Activated CD8-positive, alpha-beta memory T cell treated with anti-CD3 and anti-CD28 coated beads for 36 hours (primary cell): ENCODE results near the gene CAMKV. TPM values are rescaled to one million over a fixed set of nuclear protein-coding genes. Genes with fewer than 3 reads are reported as not detected.

Experiments
- CTCF ChIA-PET: fragments of 350-600 bp; sonication (Branson Sonifier 250); formaldehyde crosslinking; loops from one replicate; lab custom pipeline; 2021; ENCODE audit warnings: antibody characterized with exemption; lab: Charles Lee
- POLR2A ChIA-PET: fragments of 350-600 bp; sonication (Branson Sonifier 250); formaldehyde crosslinking; loops from one replicate; lab custom pipeline; 2021; ENCODE audit warnings: antibody characterized with exemption; lab: Charles Lee
- total RNA-seq, 2 experiments: library from RNA; stranded (reverse); gene quantifications; one replicate each; pipeline ENCODE4 v1.2.3, GENCODE V29; 2021

Gene CAMKV
- total RNA-seq, 2 experiments from 2014 or later = 0.96 to 1.8 TPM

GRCh38 chr3:49900491-49901153 lies 30.9 kb upstream of the CAMKV start:
- POLR2A ChIA-PET = no interaction called here
- CTCF ChIA-PET = interaction anchor here (1.1 to 1.5 kb wide), 2 partner anchors 33 to 62 kb away, joined by 3 to 5 read pairs; no protein-coding TSS in a partner anchor

- ChIA-PET POLR2A (no interaction called here), CTCF (interaction anchor here (0.6 to 1.1 kb wide), 3 partner anchors 30 to 994 kb away, joined by 3 read pairs; partner anchors contain the start of gene MON1A)
Observed at GRCh38 chr3:49899815-49900214, 30.1 kb upstream of the CAMKV start.

- POLR2A ChIA-PET = no interaction called here
Observed at GRCh38 chr3:49898991-49899390, 29.3 kb upstream of the CAMKV start.

GRCh38 chr3:49896345-49896744 lies 26.6 kb upstream of the CAMKV start:
- ChIA-PET POLR2A (no interaction called here), CTCF (no interaction called here)

More at GRCh38 chr3:49898991-49899390, 29.3 kb upstream of the CAMKV start:
- CTCF ChIA-PET = no interaction called here

- CTCF ChIA-PET = interaction anchor here (1.0 kb wide), 1 partner anchor 9 kb away, joined by 4 read pairs; no protein-coding TSS in a partner anchor
- POLR2A ChIA-PET = no interaction called here
Observed at GRCh38 chr3:49895791-49896190, 26.1 kb upstream of the CAMKV start.

GRCh38 chr3:49889296-49889695 lies 19.6 kb upstream of the CAMKV start:
- ChIA-PET CTCF (interaction anchor here (1.3 kb wide), 1 partner anchor 20 kb away, joined by 3 read pairs; no protein-coding TSS in a partner anchor), POLR2A (no interaction called here)

- POLR2A ChIA-PET = no interaction called here
- CTCF ChIA-PET = no interaction called here
Observed at GRCh38 chr3:49886922-49887265, 17.2 kb upstream of the CAMKV start.

- CTCF ChIA-PET = no interaction called here
- POLR2A ChIA-PET = no interaction called here
Observed at GRCh38 chr3:49883998-49884397, 14.3 kb upstream of the CAMKV start.

- ChIA-PET POLR2A (no interaction called here), CTCF (no interaction called here)
Observed at GRCh38 chr3:49882166-49882565, 12.5 kb upstream of the CAMKV start.

GRCh38 chr3:49880581-49881315 lies 11.0 kb upstream of the CAMKV start:
- ChIA-PET CTCF (interaction anchor here (0.8 to 1.3 kb wide), 2 partner anchors 18 to 41 kb away, joined by 3 read pairs; no protein-coding TSS in a partner anchor), POLR2A (no interaction called here)

GRCh38 chr3:49879721-49880120 lies 10.0 kb upstream of the CAMKV start:
- POLR2A ChIA-PET = interaction anchor here (0.5 kb wide), 1 partner anchor 120 kb away, joined by 5 read pairs; no protein-coding TSS in a partner anchor
- CTCF ChIA-PET = no interaction called here

- CTCF ChIA-PET = interaction anchor here (0.7 kb wide), 1 partner anchor 177 kb away, joined by 3 read pairs; no protein-coding TSS in a partner anchor
- POLR2A ChIA-PET = interaction anchor here (0.5 kb wide), 1 partner anchor 1711 kb away, joined by 5 read pairs; no protein-coding TSS in a partner anchor
Observed at GRCh38 chr3:49878686-49879085, 9.0 kb upstream of the CAMKV start.

- POLR2A ChIA-PET = no interaction called here
- CTCF ChIA-PET = interaction anchor here (0.7 kb wide), 2 partner anchors 15 to 316 kb away, joined by 3 to 5 read pairs; no protein-coding TSS in a partner anchor
Observed at GRCh38 chr3:49877716-49878115, 8.0 kb upstream of the CAMKV start.

GRCh38 chr3:49876567-49876966 lies 6.9 kb upstream of the CAMKV start:
- POLR2A ChIA-PET = no interaction called here
- CTCF ChIA-PET = no interaction called here

- CTCF ChIA-PET = no interaction called here
- POLR2A ChIA-PET = no interaction called here
Observed at GRCh38 chr3:49873623-49874022, 3.9 kb upstream of the CAMKV start.

GRCh38 chr3:49872801-49873281 lies 3.1 kb upstream of the CAMKV start:
- POLR2A ChIA-PET = no interaction called here
- CTCF ChIA-PET = no interaction called here

- CTCF ChIA-PET = no interaction called here
- POLR2A ChIA-PET = no interaction called here
Observed at GRCh38 chr3:49871531-49872153, 1.9 kb upstream of the CAMKV start.

GRCh38 chr3:49868862-49869466 lies 742 bp downstream of the CAMKV start:
- CTCF ChIA-PET = interaction anchor here (0.6 to 2.0 kb wide), 3 partner anchors 30 to 176 kb away, joined by 3 to 7 read pairs (median 3); no protein-coding TSS in a partner anchor
- POLR2A ChIA-PET = interaction anchor here (0.5 kb wide), 1 partner anchor 79 kb away, joined by 5 read pairs; no protein-coding TSS in a partner anchor

- CTCF ChIA-PET = interaction anchor here (0.5 to 2.0 kb wide), 4 partner anchors 29 to 974 kb away, joined by 3 to 7 read pairs (median 4); no protein-coding TSS in a partner anchor
- POLR2A ChIA-PET = no interaction called here
Observed at GRCh38 chr3:49867871-49868321, 1.8 kb downstream of the CAMKV start.
